Activated T-helper 2 cell treated with anti-CD3 and anti-CD28 coated beads, Interferon-gamma antibody, Interleukin-2, Interleukin-4, amounts not matched to agents 10 μg/mL and 5 μg/mL and 100 μg/mL, durations not matched to agents 14 hours and 24 hours and 36 hours (primary cell): ENCODE measurements around the gene OARD1. TPM values are rescaled to one million over a fixed set of nuclear protein-coding genes. Genes with fewer than 3 reads are reported as not detected.

ENCODE experiments used
- DNase-seq: peaks from one replicate; pipeline ENCODE4 v3.0.0; 2021; ENCODE audit warnings: low spot score
- H3K27ac Mint-ChIP-seq: one replicate; pipeline ENCODE4 v1.8.0; 2021; ENCODE audit warnings: mixed read lengths
- H3K27me3 Mint-ChIP-seq: one replicate; pipeline ENCODE4 v1.8.0; 2021; ENCODE audit warnings: low read depth, mixed read lengths
- H3K36me3 Mint-ChIP-seq: one replicate; pipeline ENCODE4 v1.8.0; 2021; ENCODE audit warnings: low read depth, mixed read lengths
- H3K4me1 Mint-ChIP-seq: one replicate; pipeline ENCODE4 v1.8.0; 2021; ENCODE audit warnings: low read depth, mixed read lengths
- H3K4me3 Mint-ChIP-seq: one replicate; pipeline ENCODE4 v1.8.0; 2021; ENCODE audit warnings: low read depth, mild to moderate bottlenecking, moderate library complexity, mixed read lengths
- H3K9me3 Mint-ChIP-seq: one replicate; pipeline ENCODE4 v1.8.0; 2021; ENCODE audit warnings: mixed read lengths
- intact Hi-C: fragments of 100-400 bp; cut with micrococcal nuclease; formaldehyde crosslinking; loops from one replicate; pipeline ENCODE4 v1.15.1; 2023
- total RNA-seq: library from RNA; stranded (reverse); gene quantifications from 2 replicates; pipeline ENCODE4 v1.2.3, GENCODE V29; 2022

The OARD1 gene
- total RNA-seq, 1 donor from 2014 or later: 28.0 TPM

GRCh38 chr6:41072836-41073202 lies 663 bp upstream of the OARD1 start, which contains the start of gene NFYA:
NFYA (plus strand) TSS chr6:41072974; CDS start chr6:41079090, 6,116 bp downstream.
- H3K4me3 Mint-ChIP-seq: peak within 1 kb of the TSS; percentile 98
- no peaks in the 10 kb centered on the region for H3K27me3 Mint-ChIP-seq
- peaks cover 56% of the 10 kb centered on the region for H3K4me1 Mint-ChIP-seq
- no peak for DNase-seq
- no peaks in the 10 kb centered on the region for H3K9me3 Mint-ChIP-seq
- H3K36me3 Mint-ChIP-seq: peaks cover 53% of the 10 kb centered on the region
- intact Hi-C loops: loop anchor here (1.0 to 10.0 kb wide), 7 partner anchors 45 to 1958 kb away; partner anchors contain the start of genes BYSL, MED20, SAYSD1 and TFEB
- H3K27ac Mint-ChIP-seq: peak within 1 kb of the TSS; percentile 99

GRCh38 chr6:41071501-41071922 lies 644 bp downstream of the OARD1 start:
- peak overlapping the region; percentile 96 for H3K4me3 Mint-ChIP-seq
- no peaks in the 10 kb centered on the region for H3K27me3 Mint-ChIP-seq
- H3K27ac Mint-ChIP-seq: peak overlapping the region; percentile 99
- no peak for DNase-seq
- peaks cover 61% of the 10 kb centered on the region for H3K4me1 Mint-ChIP-seq
- H3K9me3 Mint-ChIP-seq: no peaks in the 10 kb centered on the region
- H3K36me3 Mint-ChIP-seq: peaks cover 65% of the 10 kb centered on the region
- intact Hi-C loops: loop anchor here (5.0 to 10.0 kb wide), 4 partner anchors 111 to 1957 kb away; partner anchors contain the start of genes BYSL, MED20, SAYSD1 and TFEB

- H3K4me3 Mint-ChIP-seq: no peak overlapping the region
- peaks cover 73% of the 10 kb centered on the region for H3K36me3 Mint-ChIP-seq
Observed at GRCh38 chr6:41066867-41067304, 5.3 kb downstream of the OARD1 start.

GRCh38 chr6:41065550-41066026 lies 6.6 kb downstream of the OARD1 start:
- no peaks in the 10 kb centered on the region for H3K9me3 Mint-ChIP-seq
- no peak for DNase-seq
- no peaks in the 10 kb centered on the region for H3K27me3 Mint-ChIP-seq
- intact Hi-C loops: no loop called here
- peaks cover 30% of the 10 kb centered on the region for H3K4me1 Mint-ChIP-seq
- H3K36me3 Mint-ChIP-seq: peaks cover 73% of the 10 kb centered on the region
- no peak overlapping the region for H3K4me3 Mint-ChIP-seq
- no peak overlapping the region for H3K27ac Mint-ChIP-seq

More at GRCh38 chr6:41066867-41067304, 5.3 kb downstream of the OARD1 start:
- no peaks in the 10 kb centered on the region for H3K9me3 Mint-ChIP-seq
- H3K27me3 Mint-ChIP-seq: no peaks in the 10 kb centered on the region
- peaks cover 37% of the 10 kb centered on the region for H3K4me1 Mint-ChIP-seq
- intact Hi-C loops: loop anchor here (1.0 kb wide), 2 partner anchors 38 to 61 kb away; no protein-coding TSS in a partner anchor
- no peak overlapping the region for H3K27ac Mint-ChIP-seq
- peak; percentile 26 for DNase-seq

GRCh38 chr6:41064841-41065240 lies 7.3 kb downstream of the OARD1 start:
- H3K36me3 Mint-ChIP-seq: peaks cover 65% of the 10 kb centered on the region
- no peaks in the 10 kb centered on the region for H3K27me3 Mint-ChIP-seq
- peaks cover 26% of the 10 kb centered on the region for H3K4me1 Mint-ChIP-seq
- H3K9me3 Mint-ChIP-seq: no peaks in the 10 kb centered on the region
- no peak overlapping the region for H3K4me3 Mint-ChIP-seq
- intact Hi-C loops: no loop called here
- no peak overlapping the region for H3K27ac Mint-ChIP-seq
- no peak for DNase-seq

GRCh38 chr6:41063884-41064285 lies 8.3 kb downstream of the OARD1 start:
- Mint-ChIP-seq H3K4me3 (no peak overlapping the region), H3K4me1 (peaks cover 19% of the 10 kb centered on the region), H3K9me3 (no peaks in the 10 kb centered on the region), H3K36me3 (peaks cover 57% of the 10 kb centered on the region), H3K27me3 (no peaks in the 10 kb centered on the region), H3K27ac (no peak overlapping the region)
- intact Hi-C loops: no loop called here
- DNase-seq: no peak

GRCh38 chr6:41062056-41062455 lies 10.1 kb downstream of the OARD1 start:
- H3K4me1 Mint-ChIP-seq: peaks cover 12% of the 10 kb centered on the region
- intact Hi-C loops: no loop called here
- H3K9me3 Mint-ChIP-seq: no peaks in the 10 kb centered on the region
- no peaks in the 10 kb centered on the region for H3K27me3 Mint-ChIP-seq
- no peak overlapping the region for H3K4me3 Mint-ChIP-seq
- peaks cover 43% of the 10 kb centered on the region for H3K36me3 Mint-ChIP-seq
- no peak for DNase-seq
- no peak overlapping the region for H3K27ac Mint-ChIP-seq

GRCh38 chr6:41061196-41061726 lies 10.9 kb downstream of the OARD1 start:
- DNase-seq: no peak
- Mint-ChIP-seq H3K27ac (no peak overlapping the region), H3K9me3 (no peaks in the 10 kb centered on the region), H3K27me3 (no peaks in the 10 kb centered on the region), H3K4me3 (no peak overlapping the region), H3K36me3 (peaks cover 35% of the 10 kb centered on the region), H3K4me1 (peaks cover 6% of the 10 kb centered on the region)
- intact Hi-C loops: no loop called here

- intact Hi-C loops: no loop called here
- Mint-ChIP-seq H3K27me3 (no peaks in the 10 kb centered on the region), H3K4me3 (no peak overlapping the region), H3K27ac (no peak overlapping the region), H3K4me1 (peaks cover 4% of the 10 kb centered on the region), H3K36me3 (peaks cover 21% of the 10 kb centered on the region), H3K9me3 (no peaks in the 10 kb centered on the region)
- no peak for DNase-seq
Observed at GRCh38 chr6:41059556-41059955, 12.6 kb downstream of the OARD1 start.

GRCh38 chr6:41058783-41059181 lies 13.4 kb downstream of the OARD1 start:
- no peak for DNase-seq
- peaks cover 4% of the 10 kb centered on the region for H3K4me1 Mint-ChIP-seq
- intact Hi-C loops: no loop called here
- no peak overlapping the region for H3K27ac Mint-ChIP-seq
- no peaks in the 10 kb centered on the region for H3K27me3 Mint-ChIP-seq
- H3K36me3 Mint-ChIP-seq: peaks cover 15% of the 10 kb centered on the region
- H3K9me3 Mint-ChIP-seq: no peaks in the 10 kb centered on the region
- H3K4me3 Mint-ChIP-seq: no peak overlapping the region

- Mint-ChIP-seq H3K9me3 (peaks cover under 1% of the 10 kb centered on the region), H3K27ac (no peak overlapping the region), H3K36me3 (peaks cover 9% of the 10 kb centered on the region), H3K27me3 (no peaks in the 10 kb centered on the region), H3K4me3 (no peak overlapping the region), H3K4me1 (peaks cover 12% of the 10 kb centered on the region)
- intact Hi-C loops: no loop called here
- no peak for DNase-seq
Observed at GRCh38 chr6:41056768-41057490, 15.2 kb downstream of the OARD1 start.

GRCh38 chr6:41055149-41055548 lies 17.0 kb downstream of the OARD1 start:
- Mint-ChIP-seq H3K36me3 (peaks cover 9% of the 10 kb centered on the region), H3K4me1 (peaks cover 16% of the 10 kb centered on the region), H3K9me3 (peaks cover 3% of the 10 kb centered on the region), H3K27me3 (no peaks in the 10 kb centered on the region), H3K4me3 (no peak overlapping the region), H3K27ac (no peak overlapping the region)
- intact Hi-C loops: no loop called here
- DNase-seq: no peak

GRCh38 chr6:41054511-41054910 lies 17.6 kb downstream of the OARD1 start:
- Mint-ChIP-seq H3K4me1 (peaks cover 16% of the 10 kb centered on the region), H3K9me3 (peaks cover 3% of the 10 kb centered on the region), H3K27ac (no peak overlapping the region), H3K4me3 (no peak overlapping the region), H3K36me3 (peaks cover 9% of the 10 kb centered on the region), H3K27me3 (no peaks in the 10 kb centered on the region)
- no peak for DNase-seq
- intact Hi-C loops: no loop called here
